ENCODE measurements around the gene SASS6. TPM values are rescaled to one million over a fixed set of nuclear protein-coding genes. Genes with fewer than 3 reads are reported as not detected.

Gene SASS6
- total RNA-seq, 2 experiments from 2014 or later = 17.1 to 17.3 TPM

DNA sequence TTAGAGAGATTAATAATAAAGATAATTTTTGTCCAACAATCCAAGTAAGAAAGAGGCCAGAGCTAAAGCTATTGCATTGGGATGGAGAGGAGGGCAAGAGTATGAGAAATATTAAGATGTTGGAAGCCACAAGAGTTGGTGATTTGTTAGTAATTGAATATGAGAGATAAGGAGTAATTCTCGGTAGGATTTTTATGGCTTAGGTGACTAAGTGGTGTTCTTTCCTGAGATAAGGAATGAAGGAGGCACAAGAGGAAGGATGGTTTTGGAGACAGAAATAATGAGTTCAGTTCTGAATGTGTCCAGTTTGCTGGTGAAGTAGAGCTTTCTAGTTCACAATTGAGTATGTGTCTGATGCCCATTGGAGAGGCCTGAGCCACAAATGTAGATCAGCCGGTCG is 9.6 kb upstream of the SASS6 start:
- CTCF ChIA-PET = interaction anchor here (1.2 kb wide), 1 partner anchor 90 kb away, joined by 3 read pairs; no protein-coding TSS in a partner anchor
- no peaks in the 10 kb centered on the region for H3K27me3 Mint-ChIP-seq
- no peak overlapping the region for H3K27ac Mint-ChIP-seq
- no peak overlapping the region for H3K4me3 Mint-ChIP-seq
- no peak for DNase-seq
- no peaks in the 10 kb centered on the region for H3K4me1 Mint-ChIP-seq
- ATAC-seq = no peak
- no peaks in the 10 kb centered on the region for H3K9me3 Mint-ChIP-seq (ENCODE audit: low read depth)
- H3K36me3 Mint-ChIP-seq = peaks cover 51% of the 10 kb centered on the region

DNA sequence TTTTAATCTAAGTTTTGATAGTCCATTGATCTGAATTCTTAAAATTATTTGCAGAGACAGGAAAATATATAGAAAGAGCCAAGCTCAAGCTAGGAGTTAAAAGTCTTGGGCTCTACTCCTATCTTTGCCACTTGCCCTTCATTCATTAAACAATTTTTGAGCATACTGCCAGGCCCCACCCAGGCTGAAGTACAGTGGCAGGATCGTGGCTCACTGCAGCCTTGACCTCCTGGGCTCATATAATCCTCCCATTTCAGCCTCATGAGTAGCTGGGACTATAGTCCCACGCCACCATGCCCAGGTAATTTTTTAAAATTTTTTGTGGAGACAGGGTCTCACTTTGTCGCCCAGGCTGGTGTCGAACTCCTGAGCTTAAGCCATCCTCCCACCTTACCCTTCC is 8.5 kb upstream of the SASS6 start:
- CTCF ChIA-PET = no interaction called here
- no peak overlapping the region for H3K27ac Mint-ChIP-seq
- no peaks in the 10 kb centered on the region for H3K27me3 Mint-ChIP-seq
- H3K36me3 Mint-ChIP-seq = peaks cover 54% of the 10 kb centered on the region
- H3K4me1 Mint-ChIP-seq = peaks cover 2% of the 10 kb centered on the region
- no peak overlapping the region for H3K4me3 Mint-ChIP-seq
- DNase-seq (no peak), ATAC-seq (no peak)
- no peaks in the 10 kb centered on the region for H3K9me3 Mint-ChIP-seq (ENCODE audit: low read depth)

- DNase-seq = no peak
- Mint-ChIP-seq H3K27ac (no peak overlapping the region), H3K4me1 (peaks cover 16% of the 10 kb centered on the region), H3K27me3 (no peaks in the 10 kb centered on the region), H3K9me3 (ENCODE audit: low read depth) (no peaks in the 10 kb centered on the region), H3K36me3 (peaks cover 39% of the 10 kb centered on the region), H3K4me3 (no peak overlapping the region)
- ATAC-seq = no peak
- CTCF ChIA-PET = interaction anchor here (1.0 to 1.5 kb wide), 2 partner anchors 322 to 575 kb away, joined by 3 to 4 read pairs; no protein-coding TSS in a partner anchor
Observed at GRCh38 chr1:100137602-100138001, 4.9 kb upstream of the SASS6 start.

- Mint-ChIP-seq H3K36me3 (peaks cover 30% of the 10 kb centered on the region), H3K4me1 (peaks cover 39% of the 10 kb centered on the region), H3K4me3 (peak overlapping the region; percentile 27), H3K27ac (peak overlapping the region; percentile 38), H3K9me3 (ENCODE audit: low read depth) (no peaks in the 10 kb centered on the region), H3K27me3 (no peaks in the 10 kb centered on the region)
- CTCF ChIA-PET = interaction anchor here (1.0 kb wide), 1 partner anchor 286 kb away, joined by 4 read pairs; no protein-coding TSS in a partner anchor
- DNase-seq = no peak
- ATAC-seq = no peak
Observed at GRCh38 chr1:100134872-100135271, 2.1 kb upstream of the SASS6 start.

GRCh38 chr1:100131623-100132022 is 1.1 kb downstream of the SASS6 start:
- Mint-ChIP-seq H3K36me3 (peaks cover 13% of the 10 kb centered on the region), H3K27me3 (no peaks in the 10 kb centered on the region), H3K4me1 (peaks cover 44% of the 10 kb centered on the region), H3K4me3 (peak overlapping the region; percentile 99), H3K27ac (peak overlapping the region; percentile 95), H3K9me3 (ENCODE audit: low read depth) (no peaks in the 10 kb centered on the region)
- no peak for DNase-seq
- CTCF ChIA-PET = interaction anchor here (1.4 kb wide), 1 partner anchor 118 kb away, joined by 3 read pairs; the partner anchor contains the start of gene DBT
- ATAC-seq = no peak

DNA sequence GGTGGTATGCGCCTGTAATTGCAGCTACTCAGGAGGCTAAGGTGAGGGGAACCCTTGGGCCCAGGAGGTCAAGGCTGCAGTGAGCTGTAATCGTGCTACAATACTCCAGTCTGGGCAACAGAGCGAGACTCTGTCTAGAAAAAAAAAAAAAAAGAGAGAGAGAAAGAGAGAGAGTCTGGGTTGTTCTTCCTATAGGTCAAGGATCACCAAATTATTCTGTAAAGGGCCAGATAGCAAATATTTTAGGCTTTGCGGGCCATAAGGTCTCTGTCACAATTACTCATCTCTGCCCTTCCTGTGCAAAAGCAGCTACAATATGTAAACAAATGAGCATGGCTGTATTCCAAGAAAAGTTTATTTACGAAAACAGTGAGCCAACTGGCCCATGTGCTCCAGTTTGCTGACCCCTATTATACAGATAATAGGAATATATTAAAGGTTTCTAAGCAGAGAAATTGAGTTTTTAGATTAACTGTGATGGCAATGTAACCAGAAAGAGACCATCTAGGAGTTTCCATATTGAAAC is 2.1 kb downstream of the SASS6 start:
- CTCF ChIA-PET = interaction anchor here (0.7 to 1.5 kb wide), 4 partner anchors 10 to 324 kb away, joined by 3 to 4 read pairs (median 4); partner anchors contain the start of gene DBT
- Mint-ChIP-seq H3K4me3 (no peak overlapping the region), H3K27me3 (no peaks in the 10 kb centered on the region), H3K36me3 (peaks cover 18% of the 10 kb centered on the region), H3K9me3 (ENCODE audit: low read depth) (no peaks in the 10 kb centered on the region), H3K27ac (peak overlapping the region; percentile 46), H3K4me1 (peaks cover 41% of the 10 kb centered on the region)
- ATAC-seq = no peak
- DNase-seq = no peak

GRCh38 chr1:100127226-100127625 is 5.5 kb downstream of the SASS6 start:
- CTCF ChIA-PET = no interaction called here
- no peak overlapping the region for H3K4me3 Mint-ChIP-seq
- no peak for DNase-seq
- no peaks in the 10 kb centered on the region for H3K27me3 Mint-ChIP-seq
- H3K4me1 Mint-ChIP-seq = peaks cover 24% of the 10 kb centered on the region
- ATAC-seq = no peak
- no peaks in the 10 kb centered on the region for H3K9me3 Mint-ChIP-seq (ENCODE audit: low read depth)
- no peak overlapping the region for H3K27ac Mint-ChIP-seq
- peaks cover 21% of the 10 kb centered on the region for H3K36me3 Mint-ChIP-seq

DNA sequence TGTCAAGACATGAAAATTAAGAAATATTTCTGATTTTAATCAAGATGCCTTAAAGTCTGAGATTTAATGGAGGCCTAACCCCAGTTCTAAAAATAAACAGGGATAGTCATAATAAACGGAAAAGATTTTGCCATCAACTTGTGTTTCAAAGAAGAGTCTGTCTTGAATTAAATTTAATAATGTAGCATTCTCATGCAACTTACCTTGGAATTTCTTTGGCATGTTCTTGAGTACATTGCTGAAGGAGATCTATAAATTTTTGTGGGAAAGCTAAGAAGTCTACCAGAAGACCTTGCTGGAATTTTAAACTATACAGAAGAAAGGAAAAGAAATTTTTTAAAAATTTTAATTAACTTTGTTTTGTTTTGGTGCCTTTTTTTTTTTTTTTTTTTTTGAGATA is 10.6 kb downstream of the SASS6 start:
- CTCF ChIA-PET = interaction anchor here (1.0 to 1.1 kb wide), 2 partner anchors 318 to 337 kb away, joined by 3 to 4 read pairs; no protein-coding TSS in a partner anchor
- no peak for ATAC-seq
- no peaks in the 10 kb centered on the region for H3K27me3 Mint-ChIP-seq
- H3K27ac Mint-ChIP-seq = no peak overlapping the region
- no peaks in the 10 kb centered on the region for H3K9me3 Mint-ChIP-seq (ENCODE audit: low read depth)
- peaks cover 35% of the 10 kb centered on the region for H3K36me3 Mint-ChIP-seq
- H3K4me1 Mint-ChIP-seq = no peaks in the 10 kb centered on the region
- DNase-seq = no peak
- H3K4me3 Mint-ChIP-seq = no peak overlapping the region

DNA sequence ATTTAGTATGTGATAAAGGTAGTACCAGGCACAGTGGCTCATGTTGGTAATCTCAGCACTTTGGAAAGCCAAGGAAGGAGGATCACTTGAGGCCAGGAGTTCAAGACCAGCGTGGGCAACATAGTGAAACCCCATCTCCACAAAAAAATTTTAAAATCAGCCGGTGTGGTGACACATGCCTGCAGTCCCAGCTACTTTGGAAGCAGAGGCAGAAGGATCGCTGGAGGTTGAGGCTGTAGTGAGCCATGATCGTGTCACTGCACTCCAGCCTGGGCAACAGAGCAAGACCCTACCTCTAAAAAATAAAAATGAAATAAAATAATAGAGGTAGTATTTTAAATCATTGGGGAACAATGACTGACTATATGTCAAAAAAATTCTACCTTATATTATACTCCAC is 17.2 kb downstream of the SASS6 start:
- Mint-ChIP-seq H3K36me3 (peaks cover 34% of the 10 kb centered on the region), H3K27ac (no peak overlapping the region), H3K9me3 (ENCODE audit: low read depth) (no peaks in the 10 kb centered on the region), H3K4me1 (no peaks in the 10 kb centered on the region), H3K27me3 (no peaks in the 10 kb centered on the region), H3K4me3 (no peak overlapping the region)
- DNase-seq = no peak
- no peak for ATAC-seq
- CTCF ChIA-PET = no interaction called here

GRCh38 chr1:100109554-100110066 is 23.1 kb downstream of the SASS6 start:
- no peaks in the 10 kb centered on the region for H3K9me3 Mint-ChIP-seq (ENCODE audit: low read depth)
- H3K4me1 Mint-ChIP-seq = no peaks in the 10 kb centered on the region
- CTCF ChIA-PET = no interaction called here
- H3K36me3 Mint-ChIP-seq = peaks cover 33% of the 10 kb centered on the region
- ATAC-seq (no peak), DNase-seq (no peak)
- no peak overlapping the region for H3K4me3 Mint-ChIP-seq
- no peaks in the 10 kb centered on the region for H3K27me3 Mint-ChIP-seq
- H3K27ac Mint-ChIP-seq = no peak overlapping the region

GRCh38 chr1:100107696-100108095 is 25.0 kb downstream of the SASS6 start:
- ATAC-seq (no peak), DNase-seq (no peak)
- H3K4me1 Mint-ChIP-seq = no peaks in the 10 kb centered on the region
- CTCF ChIA-PET = no interaction called here
- peaks cover 36% of the 10 kb centered on the region for H3K36me3 Mint-ChIP-seq
- no peak overlapping the region for H3K4me3 Mint-ChIP-seq
- no peaks in the 10 kb centered on the region for H3K27me3 Mint-ChIP-seq
- H3K9me3 Mint-ChIP-seq (ENCODE audit: low read depth) = no peaks in the 10 kb centered on the region
- no peak overlapping the region for H3K27ac Mint-ChIP-seq

GRCh38 chr1:100101564-100101963 is 31.2 kb downstream of the SASS6 start:
- Mint-ChIP-seq H3K27me3 (no peaks in the 10 kb centered on the region), H3K36me3 (peaks cover 51% of the 10 kb centered on the region), H3K27ac (no peak overlapping the region), H3K9me3 (ENCODE audit: low read depth) (no peaks in the 10 kb centered on the region), H3K4me3 (no peak overlapping the region), H3K4me1 (no peaks in the 10 kb centered on the region)
- CTCF ChIA-PET = no interaction called here
- DNase-seq (no peak), ATAC-seq (no peak)

DNA sequence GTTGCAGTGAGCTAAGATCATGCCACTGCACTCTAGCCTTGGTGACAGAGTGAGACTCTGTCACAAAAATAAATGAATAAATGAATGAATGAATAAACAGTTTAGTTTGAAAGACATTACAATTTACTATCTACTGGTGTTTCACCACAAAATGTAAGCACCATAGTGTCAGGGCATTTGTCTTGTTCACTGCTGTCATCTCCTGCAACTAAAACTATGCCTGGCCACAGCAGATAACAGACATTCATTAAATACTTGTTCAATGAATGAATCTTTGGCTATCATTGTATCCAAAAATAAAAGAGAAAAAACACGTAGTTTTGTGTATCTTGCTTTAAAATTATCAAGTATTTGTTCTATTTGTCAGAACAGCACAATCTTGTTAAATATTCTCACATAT is 32.5 kb downstream of the SASS6 start:
- ATAC-seq = no peak
- DNase-seq = no peak
- no peak overlapping the region for H3K27ac Mint-ChIP-seq
- CTCF ChIA-PET = no interaction called here
- no peak overlapping the region for H3K4me3 Mint-ChIP-seq
- H3K27me3 Mint-ChIP-seq = no peaks in the 10 kb centered on the region
- no peaks in the 10 kb centered on the region for H3K9me3 Mint-ChIP-seq (ENCODE audit: low read depth)
- H3K36me3 Mint-ChIP-seq = peaks cover 57% of the 10 kb centered on the region
- no peaks in the 10 kb centered on the region for H3K4me1 Mint-ChIP-seq

- DNase-seq = no peak
- Mint-ChIP-seq H3K4me3 (no peak overlapping the region), H3K27me3 (no peaks in the 10 kb centered on the region), H3K9me3 (ENCODE audit: low read depth) (no peaks in the 10 kb centered on the region), H3K36me3 (peaks cover 45% of the 10 kb centered on the region), H3K27ac (no peak overlapping the region), H3K4me1 (no peaks in the 10 kb centered on the region)
- ATAC-seq = no peak
- CTCF ChIA-PET = no interaction called here
Observed at GRCh38 chr1:100090471-100090870, 42.3 kb downstream of the SASS6 start.

All from activated CD8-positive, alpha-beta memory T cell treated with anti-CD3 and anti-CD28 coated beads, Interleukin-2, amount 10 ng/mL, durations not matched to agents 7 days and 5 days (primary cell).